ENCODE results near the gene SERPINB2. TPM values are rescaled to one million over a fixed set of nuclear protein-coding genes. Genes with fewer than 3 reads are reported as not detected.
A peak's percentile ranks its signal among the peaks of the same experiment; 100 is the strongest.
"Not testable (repeated sequence)": the region's sequence is repeated elsewhere in the genome, so short reads cannot be mapped to it uniquely, and the experiment has no call there.

The SERPINB2 gene
- total and polyA plus RNA-seq, 12 donors = 0.17 to 1.3 (median 0.33) TPM; not detected in 8

DNA sequence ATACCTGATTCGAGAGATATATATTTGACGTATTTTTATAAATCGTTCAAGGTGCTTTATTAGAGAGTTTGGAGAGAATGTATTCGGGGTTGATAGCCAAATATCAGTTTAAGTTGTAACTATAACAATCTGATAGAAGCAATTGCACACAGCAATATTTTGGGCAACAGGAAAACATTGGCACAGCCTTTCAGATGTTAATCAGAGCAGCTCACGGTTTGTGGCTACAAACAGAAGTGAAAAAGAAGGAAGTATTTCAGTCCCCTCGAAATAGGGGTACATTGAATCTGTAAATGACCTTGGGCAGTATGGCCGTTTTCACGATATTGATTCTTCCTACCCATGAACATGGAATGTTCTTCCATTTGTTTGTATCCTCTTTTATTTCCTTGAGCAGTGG lies 40.8 kb downstream of the SERPINB2 start:
- no peak for DNase-seq
- Histone ChIP-seq H3K27me3 (no peaks in the 10 kb centered on the region), H3K9me3 (replicated peaks in 1 of 3) (no peaks in the 10 kb centered on the region), H3K36me3 (replicated peaks in 1 of 2) (no peaks in the 10 kb centered on the region), H3K4me3 (no peak overlapping the region), H3K4me1 (replicated peaks in 1 of 2) (no peaks in the 10 kb centered on the region), H3K27ac (no peak overlapping the region)
- WGBS, 4 donors = 55 to 69% (median 61%) methylated on average over 8 of the region's 8 CpGs
- intact Hi-C loops (cut with DNase I) = no loop called here
- TF ChIP-seq, protein P1, sequence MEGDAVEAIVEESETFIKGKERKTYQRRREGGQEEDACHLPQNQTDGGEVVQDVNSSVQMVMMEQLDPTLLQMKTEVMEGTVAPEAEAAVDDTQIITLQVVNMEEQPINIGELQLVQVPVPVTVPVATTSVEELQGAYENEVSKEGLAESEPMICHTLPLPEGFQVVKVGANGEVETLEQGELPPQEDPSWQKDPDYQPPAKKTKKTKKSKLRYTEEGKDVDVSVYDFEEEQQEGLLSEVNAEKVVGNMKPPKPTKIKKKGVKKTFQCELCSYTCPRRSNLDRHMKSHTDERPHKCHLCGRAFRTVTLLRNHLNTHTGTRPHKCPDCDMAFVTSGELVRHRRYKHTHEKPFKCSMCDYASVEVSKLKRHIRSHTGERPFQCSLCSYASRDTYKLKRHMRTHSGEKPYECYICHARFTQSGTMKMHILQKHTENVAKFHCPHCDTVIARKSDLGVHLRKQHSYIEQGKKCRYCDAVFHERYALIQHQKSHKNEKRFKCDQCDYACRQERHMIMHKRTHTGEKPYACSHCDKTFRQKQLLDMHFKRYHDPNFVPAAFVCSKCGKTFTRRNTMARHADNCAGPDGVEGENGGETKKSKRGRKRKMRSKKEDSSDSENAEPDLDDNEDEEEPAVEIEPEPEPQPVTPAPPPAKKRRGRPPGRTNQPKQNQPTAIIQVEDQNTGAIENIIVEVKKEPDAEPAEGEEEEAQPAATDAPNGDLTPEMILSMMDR (IDR thresholded peaks at IDR 0.05) = no peak
- TF ChIP-seq POLR2A (IDR thresholded peaks at IDR 0.05) = no peak

DNA sequence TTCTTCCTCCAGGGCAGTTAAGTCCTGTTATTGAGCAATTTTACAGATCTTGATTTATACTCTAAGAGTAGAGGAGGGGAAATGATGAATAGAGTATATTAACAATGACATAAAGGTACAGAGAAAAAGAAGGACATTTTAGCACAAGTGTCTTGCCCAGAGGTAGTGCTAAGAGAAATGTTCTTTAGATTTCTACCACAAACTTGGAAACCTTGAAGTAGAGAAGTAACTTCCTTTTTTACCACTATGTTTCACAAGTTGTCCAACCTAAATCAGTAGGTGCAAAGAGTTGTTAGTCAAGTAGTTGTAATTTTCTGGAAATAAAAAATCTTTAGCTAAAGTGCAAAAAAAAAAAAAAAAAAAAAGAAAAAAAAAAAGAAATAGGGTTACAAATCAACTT lies 41.9 kb downstream of the SERPINB2 start:
- intact Hi-C loops (cut with DNase I); DNase-seq; H3K36me3 ChIP-seq (replicated peaks in 1 of 2); H3K27ac ChIP-seq; H3K4me3 ChIP-seq; H3K9me3 ChIP-seq (replicated peaks in 1 of 3); H3K4me1 ChIP-seq (replicated peaks in 1 of 2); H3K27me3 ChIP-seq: not testable (repeated sequence)

DNA sequence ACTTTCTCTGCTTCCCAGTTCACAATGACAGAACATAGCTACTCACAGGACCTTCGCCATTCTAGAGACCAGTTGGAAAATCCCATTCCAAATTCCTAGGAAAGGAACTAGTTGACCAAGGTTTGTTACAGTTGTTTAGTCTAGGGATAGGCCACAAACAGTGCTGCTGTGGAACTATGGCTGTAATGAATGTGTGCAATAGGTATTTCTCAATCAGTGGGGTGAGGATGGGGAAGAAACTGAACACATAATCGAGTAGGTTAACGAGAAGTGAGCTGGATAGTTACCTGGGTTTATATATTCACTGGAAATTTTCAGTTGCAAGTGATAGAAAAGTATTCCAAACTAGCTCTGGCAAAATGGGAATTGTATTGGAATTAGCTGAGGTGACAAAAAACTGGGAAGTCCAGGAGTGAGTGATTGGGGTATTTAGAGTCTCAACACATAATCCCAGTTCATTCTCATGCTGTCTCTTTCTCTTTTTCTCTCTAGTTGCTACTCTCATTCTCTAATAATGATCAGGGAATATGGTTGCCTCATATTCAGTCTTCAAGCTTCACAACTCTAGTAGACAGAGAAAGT lies 43.4 kb downstream of the SERPINB2 start:
- Histone ChIP-seq H3K27me3 (peaks cover 6% of the 10 kb centered on the region), H3K27ac (no peak overlapping the region), H3K4me1 (replicated peaks in 1 of 2) (peaks cover 0 to 2% of the 10 kb centered on the region in 2 donors), H3K4me3 (no peak overlapping the region), H3K9me3 (replicated peaks in 1 of 3) (no peaks in the 10 kb centered on the region), H3K36me3 (replicated peaks in 1 of 2) (no peaks in the 10 kb centered on the region)
- DNase-seq = no peak
- intact Hi-C loops (cut with DNase I) = no loop called here
- WGBS, 4 donors = 74 to 89% (median 74%) methylated on average over 3 of the region's 3 CpGs
- TF ChIP-seq, protein P1 (IDR thresholded peaks at IDR 0.05) = no peak
- TF ChIP-seq POLR2A (IDR thresholded peaks at IDR 0.05) = no peak

DNA sequence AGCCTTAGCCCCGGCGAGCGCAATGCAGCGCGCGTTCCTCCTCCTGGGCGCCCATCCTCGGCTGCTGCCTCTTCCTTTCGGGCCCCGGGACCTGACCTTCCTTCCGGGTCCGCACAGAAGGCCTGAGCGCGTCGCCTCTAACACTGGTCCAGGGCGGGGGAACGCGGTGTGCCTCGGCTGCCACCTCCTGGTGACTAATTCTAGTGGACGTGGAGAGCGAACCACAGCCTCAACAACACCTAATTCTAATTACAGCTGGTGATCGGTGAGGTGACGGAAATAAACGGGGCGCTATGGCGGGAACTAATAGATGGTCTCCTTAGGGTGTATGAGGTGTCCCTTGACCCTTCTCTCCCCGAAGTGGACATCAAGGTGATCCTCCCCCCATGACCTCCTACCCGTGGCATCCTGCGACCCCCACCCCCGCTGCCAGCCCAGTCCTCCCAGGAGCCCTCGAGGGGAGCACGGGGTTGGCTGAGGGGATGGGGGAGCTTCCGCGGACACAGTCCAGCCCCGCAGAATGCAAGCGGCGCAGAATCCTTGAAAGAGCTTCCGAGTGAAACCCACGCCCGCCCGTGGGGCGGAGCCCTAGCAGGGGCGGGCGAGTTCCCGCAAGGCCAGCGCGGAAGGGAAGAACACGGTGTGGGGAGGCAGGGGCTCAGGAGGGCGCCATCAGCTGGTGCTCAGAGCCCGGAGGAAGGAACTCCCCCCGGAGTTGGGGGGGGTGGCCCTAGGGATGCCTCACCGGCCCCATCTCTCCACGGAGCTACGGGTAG lies 48.8 kb downstream of the SERPINB2 start:
- no peaks in the 10 kb centered on the region for H3K36me3 ChIP-seq (replicated peaks in 1 of 2)
- H3K9me3 ChIP-seq (replicated peaks in 1 of 3) = no peaks in the 10 kb centered on the region
- no peak for TF ChIP-seq POLR2A (IDR thresholded peaks at IDR 0.05)
- TF ChIP-seq, protein P1 (IDR thresholded peaks at IDR 0.05) = peak; percentile 35 to 69 (median 56)
- no peak overlapping the region for H3K27ac ChIP-seq
- 2 to 5% (median 3%) methylated on average over 15 to 54 of the region's 54 CpGs for WGBS, 4 donors
- peak; percentile 65 to 88 (median 75) for DNase-seq
- intact Hi-C loops (cut with DNase I) = no loop called here
- H3K4me1 ChIP-seq (replicated peaks in 1 of 2) = peaks cover 5 to 12% of the 10 kb centered on the region in 2 donors
- H3K27me3 ChIP-seq = peaks cover 22% of the 10 kb centered on the region
- H3K4me3 ChIP-seq = peak overlapping the region in 1 of 4 donors; percentile 46

Measured in adrenal gland (tissue), 12 donors.